CD14-positive monocyte (primary cell): ENCODE data around the gene BDH1. TPM values are rescaled to one million over a fixed set of nuclear protein-coding genes. Genes with fewer than 3 reads are reported as not detected.
A peak's percentile ranks its signal among the peaks of the same experiment; 100 is the strongest.

ENCODE experiments used
- DNase-seq, 3 donors: peaks; one replicate each; pipeline ENCODE4 v3.0.0-alpha.2; 2011 to 2022
- H2AFZ ChIP-seq: 2 replicates; pipeline ENCODE4 v1.6.0; 2012; ENCODE audit warnings: mild to moderate bottlenecking, low read depth, low read length, inconsistent platforms; ENCODE audit not compliant: insufficient read depth, poor library complexity, severe bottlenecking
- H3K27ac ChIP-seq, 2 donors: 1 replicate in 1 of 2; 2 replicates in 1 of 2; pipeline ENCODE4 v1.5.1; 2012 to 2013; ENCODE audit warnings: low read length in 2 of 2, control low read depth in 1 of 2, inconsistent platforms in 1 of 2, low read depth in 1 of 2, mild to moderate bottlenecking in 1 of 2
- H3K27me3 ChIP-seq, 2 donors: one replicate each; pipeline versions ENCODE4 v1.6.0 to v1.6.1; 2011 to 2013; ENCODE audit warnings: low read length in 2 of 2; ENCODE audit not compliant: control insufficient read depth in 2 of 2, insufficient read depth in 2 of 2
- H3K36me3 ChIP-seq, 2 donors: replicated peaks in 1 of 2; 1 replicate in 1 of 2; 2 replicates in 1 of 2; pipeline versions ENCODE4 v1.5.1 to v1.6.1; 2012 to 2013; ENCODE audit warnings: low read length in 2 of 2, control low read depth in 1 of 2, inconsistent platforms in 1 of 2, mild to moderate bottlenecking in 1 of 2; ENCODE audit not compliant: insufficient read depth in 2 of 2, control insufficient read depth in 1 of 2
- H3K4me1 ChIP-seq, 2 donors: 1 replicate in 1 of 2; 2 replicates in 1 of 2; pipeline versions ENCODE4 v1.5.1 to v1.6.1; 2012 to 2013; ENCODE audit warnings: low read length in 2 of 2, control low read depth in 1 of 2, inconsistent platforms in 1 of 2, mild to moderate bottlenecking in 1 of 2, moderate library complexity in 1 of 2; ENCODE audit not compliant: insufficient read depth in 2 of 2, control insufficient read depth in 1 of 2
- H3K4me2 ChIP-seq: replicated peaks from 2 replicates; pipeline ENCODE3; 2012; ENCODE audit warnings: low read length, moderate library complexity, mild to moderate bottlenecking; ENCODE audit not compliant: poor library complexity, severe bottlenecking; ENCODE audit errors: extremely low read depth
- H3K4me3 ChIP-seq, 3 experiments: fragments of 200-600 bp in 1 of 3; sonication (generic) in 1 of 3; replicated peaks in 1 of 3; 1 replicate in 2 of 3; 2 replicates in 1 of 3; pipeline ENCODE4 v1.5.1; 2011 to 2013; ENCODE audit warnings: low read length in 3 of 3, mild to moderate bottlenecking in 3 of 3, control low read depth in 2 of 3, low read depth in 2 of 3, inconsistent platforms in 1 of 3, moderate library complexity in 1 of 3
- H3K79me2 ChIP-seq: 2 replicates; pipeline ENCODE4 v1.6.0; 2012; ENCODE audit warnings: mild to moderate bottlenecking, control low read depth, inconsistent platforms, low read length, moderate library complexity; ENCODE audit not compliant: insufficient read depth
- H3K9ac ChIP-seq: 2 replicates; pipeline ENCODE4 v1.6.0; 2017; ENCODE audit warnings: low read length, mild to moderate bottlenecking; ENCODE audit not compliant: insufficient read depth, poor library complexity, severe bottlenecking
- H3K9me3 ChIP-seq, 2 donors: replicated peaks in 1 of 2; 1 replicate in 1 of 2; 2 replicates in 1 of 2; pipeline versions ENCODE4 v1.5.1 to v1.6.1; 2012 to 2013; ENCODE audit warnings: low read length in 2 of 2, control low read depth in 1 of 2; ENCODE audit not compliant: control insufficient read depth in 1 of 2, insufficient read depth in 1 of 2
- H4K20me1 ChIP-seq: 2 replicates; pipeline ENCODE4 v1.6.0; 2012; ENCODE audit warnings: mild to moderate bottlenecking, low read length, control low read depth, moderate library complexity; ENCODE audit not compliant: insufficient read depth
- H3K27ac Mint-ChIP-seq, 7 donors: one replicate each; pipeline ENCODE4 v1.8.0; 2020; ENCODE audit warnings: mild to moderate bottlenecking in 7 of 7, mixed read lengths in 7 of 7, moderate library complexity in 6 of 7, inconsistent platforms in 2 of 7
- H3K27me3 Mint-ChIP-seq, 3 donors: one replicate each; pipeline ENCODE4 v1.8.0; 2021 to 2022; ENCODE audit warnings: low read depth in 3 of 3, mild to moderate bottlenecking in 3 of 3, mixed read lengths in 3 of 3, moderate library complexity in 3 of 3, inconsistent platforms in 1 of 3
- H3K36me3 Mint-ChIP-seq, 2 donors: one replicate each; pipeline ENCODE4 v1.8.0; 2020; ENCODE audit warnings: mixed read lengths in 2 of 2, inconsistent platforms in 1 of 2, mild to moderate bottlenecking in 1 of 2
- H3K4me1 Mint-ChIP-seq: one replicate; pipeline ENCODE4 v1.8.0; 2020; ENCODE audit warnings: mild to moderate bottlenecking, mixed read lengths
- H3K4me3 Mint-ChIP-seq, 2 donors: one replicate each; pipeline ENCODE4 v1.8.0; 2020; ENCODE audit warnings: mild to moderate bottlenecking in 2 of 2, mixed read lengths in 2 of 2, moderate library complexity in 1 of 2
- H3K9me3 Mint-ChIP-seq, 7 donors: one replicate each; pipeline ENCODE4 v1.8.0; 2020 to 2022; ENCODE audit warnings: mixed read lengths in 7 of 7, mild to moderate bottlenecking in 6 of 7, moderate library complexity in 6 of 7, inconsistent platforms in 2 of 7
- WGBS: methylation state at CpG from one replicate; pipeline ENCODE4 v1.1.5; 2013; ENCODE audit warnings: missing lambda C conversion rate; ENCODE audit not compliant: insufficient coverage; 5-methylcytosine and 5-hydroxymethylcytosine counted together
- intact Hi-C, 2 donors: fragments of 100-400 bp; cut with micrococcal nuclease; formaldehyde crosslinking; loops; one replicate each; pipeline versions ENCODE4 v1.15.0 to v1.15.1; 2023
- polyA plus RNA-seq, 3 donors: library from polyadenylated mRNA; depleted of rRNA in 1 of 3; unstranded in 2 of 3; stranded (reverse) in 1 of 3; fragments of 300-500 nt in 2 of 3; fragments of >200 nt in 1 of 3; fragmentation: Illumina TruSeq in 2 of 3; gene quantifications; 1 replicate in 2 of 3; 2 replicates in 1 of 3; pipeline ENCODE4 v1.2.3, GENCODE V29; 2012 to 2021
- TF ChIP-seq, protein P1 (sequence below): fragments of 200-600 bp; IDR thresholded peaks from one replicate; pipeline ENCODE4 v1.8.0; 2022; ENCODE audit warnings: antibody characterized with exemption, mild to moderate bottlenecking

BDH1 gene
- polyA plus RNA-seq, 3 donors: 2.8 to 5.3 (median 5.2) TPM

DNA sequence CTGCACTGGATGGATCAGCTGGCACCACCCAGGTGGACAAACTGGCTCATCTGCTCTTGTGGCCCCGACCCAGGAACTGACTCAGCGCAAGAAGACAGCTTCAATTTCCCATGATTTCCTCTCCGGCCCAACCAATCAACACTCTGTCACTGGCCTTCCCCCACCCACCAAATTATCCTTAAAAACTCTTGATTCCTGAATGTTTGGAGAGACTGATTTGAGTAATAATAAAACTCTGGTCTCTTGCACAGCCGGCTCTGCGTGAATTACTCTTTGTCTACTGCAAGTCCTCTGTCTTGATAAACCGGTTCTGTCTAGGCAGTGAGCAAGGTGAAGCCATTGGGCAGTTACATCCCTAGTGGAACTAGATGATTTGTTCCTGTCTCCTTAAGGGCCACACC is 16.1 kb downstream of the BDH1 start:
- Mint-ChIP-seq H3K36me3 (peaks cover 14 to 30% of the 10 kb centered on the region in 2 donors), H3K4me1 (peaks cover 31% of the 10 kb centered on the region), H3K27ac (peak overlapping the region in 3 of 7 donors; percentile 14 to 77 (median 50)), H3K4me3 (no peak overlapping the region), H3K9me3 (peaks cover 0 to 2% (median 0%) of the 10 kb centered on the region in 7 donors), H3K27me3 (no peaks in the 10 kb centered on the region)
- Histone ChIP-seq H3K36me3 (peaks cover 0 to 3% of the 10 kb centered on the region in 2 donors), H3K4me2 (no peak overlapping the region), H3K27ac (no peak overlapping the region), H3K79me2 (peaks cover 12% of the 10 kb centered on the region), H2AFZ (no peak overlapping the region), H3K9ac (no peak overlapping the region), H4K20me1 (no peaks in the 10 kb centered on the region), H3K4me1 (peaks cover 26 to 30% of the 10 kb centered on the region in 2 donors), H3K27me3 (no peaks in the 10 kb centered on the region), H3K9me3 (no peaks in the 10 kb centered on the region), H3K4me3 (no peak overlapping the region)
- TF ChIP-seq, protein P1, sequence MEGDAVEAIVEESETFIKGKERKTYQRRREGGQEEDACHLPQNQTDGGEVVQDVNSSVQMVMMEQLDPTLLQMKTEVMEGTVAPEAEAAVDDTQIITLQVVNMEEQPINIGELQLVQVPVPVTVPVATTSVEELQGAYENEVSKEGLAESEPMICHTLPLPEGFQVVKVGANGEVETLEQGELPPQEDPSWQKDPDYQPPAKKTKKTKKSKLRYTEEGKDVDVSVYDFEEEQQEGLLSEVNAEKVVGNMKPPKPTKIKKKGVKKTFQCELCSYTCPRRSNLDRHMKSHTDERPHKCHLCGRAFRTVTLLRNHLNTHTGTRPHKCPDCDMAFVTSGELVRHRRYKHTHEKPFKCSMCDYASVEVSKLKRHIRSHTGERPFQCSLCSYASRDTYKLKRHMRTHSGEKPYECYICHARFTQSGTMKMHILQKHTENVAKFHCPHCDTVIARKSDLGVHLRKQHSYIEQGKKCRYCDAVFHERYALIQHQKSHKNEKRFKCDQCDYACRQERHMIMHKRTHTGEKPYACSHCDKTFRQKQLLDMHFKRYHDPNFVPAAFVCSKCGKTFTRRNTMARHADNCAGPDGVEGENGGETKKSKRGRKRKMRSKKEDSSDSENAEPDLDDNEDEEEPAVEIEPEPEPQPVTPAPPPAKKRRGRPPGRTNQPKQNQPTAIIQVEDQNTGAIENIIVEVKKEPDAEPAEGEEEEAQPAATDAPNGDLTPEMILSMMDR: no peak
- intact Hi-C loops: no loop called here
- DNase-seq: no peak
- whole genome bisulfite sequencing: 75% methylated on average over 3 of the region's 6 CpGs

DNA sequence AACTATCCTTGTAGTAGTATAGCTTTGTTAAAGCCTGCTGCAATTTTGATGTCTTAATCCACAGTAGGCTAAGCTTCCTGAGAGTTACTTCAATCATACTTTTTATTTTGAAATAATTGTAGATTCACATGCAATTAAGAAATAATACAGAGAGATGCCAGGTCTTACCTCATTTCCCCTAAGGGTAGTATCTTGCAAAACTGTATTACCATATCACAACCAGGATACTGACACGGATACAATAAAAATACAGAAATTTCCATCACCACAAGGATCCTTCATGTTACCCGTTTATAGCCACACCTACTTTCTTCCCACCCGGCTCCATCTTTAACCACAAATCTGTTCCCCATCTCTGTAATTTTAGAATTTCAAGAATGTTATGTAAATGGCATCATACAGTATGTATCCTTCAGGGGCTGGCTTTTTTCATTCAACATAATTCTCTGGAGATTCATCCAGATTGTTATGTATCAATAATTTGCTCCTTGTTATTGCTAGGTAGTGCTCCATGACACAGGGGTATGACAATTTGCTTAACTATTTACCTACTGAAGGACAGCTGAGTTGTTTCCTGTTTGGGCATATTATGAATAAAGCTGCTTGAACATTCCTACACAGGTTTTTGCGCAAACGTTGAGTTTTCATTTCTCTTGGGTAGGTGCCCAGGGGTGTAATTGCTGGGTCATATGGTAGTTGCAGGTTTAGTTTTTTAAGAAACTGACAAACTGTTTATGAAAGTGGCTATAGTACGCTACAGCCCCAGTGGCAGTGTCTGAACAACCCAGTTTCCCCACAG is 21.6 kb downstream of the BDH1 start:
- peak in 1 of 3 donors; percentile 39 for DNase-seq
- TF ChIP-seq, protein P1: no peak
- intact Hi-C loops: no loop called here
- Histone ChIP-seq H3K9ac (no peak overlapping the region), H3K4me2 (no peak overlapping the region), H3K4me1 (peaks cover 15 to 17% of the 10 kb centered on the region in 2 donors), H3K27me3 (no peaks in the 10 kb centered on the region), H3K36me3 (peaks cover 5 to 28% of the 10 kb centered on the region in 2 donors), H3K4me3 (no peak overlapping the region), H3K9me3 (no peaks in the 10 kb centered on the region), H3K79me2 (no peaks in the 10 kb centered on the region), H3K27ac (peak overlapping the region in 1 of 2 donors; percentile 42), H4K20me1 (no peaks in the 10 kb centered on the region), H2AFZ (no peak overlapping the region)
- peaks cover 13% of the 10 kb centered on the region for H3K4me1 Mint-ChIP-seq
- peak overlapping the region in 5 of 7 donors; percentile 10 to 78 (median 40) for H3K27ac Mint-ChIP-seq
- no peak overlapping the region for H3K4me3 Mint-ChIP-seq
- peaks cover 27 to 35% of the 10 kb centered on the region in 2 donors for H3K36me3 Mint-ChIP-seq
- WGBS: 73% methylated on average over 4 of the region's 6 CpGs
- H3K9me3 Mint-ChIP-seq: no peaks in the 10 kb centered on the region
- H3K27me3 Mint-ChIP-seq: no peaks in the 10 kb centered on the region
